ENCODE results near the gene LRRC8C. TPM values are rescaled to one million over a fixed set of nuclear protein-coding genes. Genes with fewer than 3 reads are reported as not detected.

LRRC8C gene
- total and polyA plus RNA-seq, 2 experiments from 2014 or later, result 0.89 to 3.9 TPM

DNA sequence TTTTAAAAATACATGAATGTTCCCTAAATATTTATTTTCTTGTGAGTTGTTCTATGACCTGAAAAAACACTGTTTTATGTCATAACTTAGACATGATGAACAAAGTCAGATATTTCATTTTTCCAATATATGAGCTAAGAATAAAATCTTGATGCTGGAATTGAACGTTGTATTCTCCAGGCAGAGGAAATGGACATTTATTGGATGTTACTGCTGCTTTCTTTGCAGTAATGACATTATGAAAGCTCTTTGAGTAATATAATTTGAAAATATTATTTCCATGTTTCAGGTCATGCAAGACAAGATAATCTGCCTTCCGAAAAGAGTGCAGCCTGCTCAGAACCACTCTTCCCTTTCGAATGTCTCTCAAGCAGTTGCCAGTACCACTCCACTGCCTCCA is 79.5 kb downstream of the LRRC8C start:
- Histone ChIP-seq H3K4me1 (ENCODE audit: insufficient read depth) (0 out of 2 replicates have a peak, but pooled peaks cover 11% of the 10 kb centered on the region), H3K9me2 (ENCODE audit: insufficient read depth) (0 out of 2 replicates have a peak, but pooled peaks cover 4% of the 10 kb centered on the region), H3K27me3 (ENCODE audit: insufficient read depth) (no peaks in the 10 kb centered on the region), H3K4me3 (no peak overlapping the region), H3K79me2 (replicated peaks; ENCODE audit: insufficient read depth) (no peaks in the 10 kb centered on the region), H2AFZ (no peak overlapping the region), H3K4me2 (no peak overlapping the region), H4K20me1 (replicated peaks; ENCODE audit: insufficient read depth) (no peaks in the 10 kb centered on the region), H3K36me3 (ENCODE audit: insufficient read depth) (no peaks in the 10 kb centered on the region), H3F3A (replicated peaks; ENCODE audit: low read depth) (no peaks in the 10 kb centered on the region), H3K27ac (ENCODE audit: low read depth) (no peak overlapping the region)
- ATAC-seq, result no peak
- no peak overlapping the region for H3K27ac Mint-ChIP-seq
- H3K4me1 Mint-ChIP-seq, result peaks cover 17% of the 10 kb centered on the region
- no peaks in the 10 kb centered on the region for H3K36me3 Mint-ChIP-seq (ENCODE audit: low read depth)
- TF ChIP-seq, protein P1, sequence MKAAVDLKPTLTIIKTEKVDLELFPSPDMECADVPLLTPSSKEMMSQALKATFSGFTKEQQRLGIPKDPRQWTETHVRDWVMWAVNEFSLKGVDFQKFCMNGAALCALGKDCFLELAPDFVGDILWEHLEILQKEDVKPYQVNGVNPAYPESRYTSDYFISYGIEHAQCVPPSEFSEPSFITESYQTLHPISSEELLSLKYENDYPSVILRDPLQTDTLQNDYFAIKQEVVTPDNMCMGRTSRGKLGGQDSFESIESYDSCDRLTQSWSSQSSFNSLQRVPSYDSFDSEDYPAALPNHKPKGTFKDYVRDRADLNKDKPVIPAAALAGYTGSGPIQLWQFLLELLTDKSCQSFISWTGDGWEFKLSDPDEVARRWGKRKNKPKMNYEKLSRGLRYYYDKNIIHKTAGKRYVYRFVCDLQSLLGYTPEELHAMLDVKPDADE (IDR thresholded peaks at IDR 0.05), result no peak
- TF ChIP-seq EZH2 (IDR thresholded peaks at IDR 0.05; ENCODE audit: low read depth, unreplicated experiment) (no peak), CREB1 (CRISPR knock-in tag; IDR thresholded peaks at IDR 0.05; ENCODE audit: low read depth) (no peak), STAT1 (IDR thresholded peaks at IDR 0.05; ENCODE audit: unreplicated experiment) (no peak), POLR2AphosphoS5 (IDR thresholded peaks at IDR 0.05; ENCODE audit: low read depth) (no peak), ZNF331 (CRISPR knock-in tag; IDR thresholded peaks at IDR 0.05; ENCODE audit: low read depth) (no peak), NANOG (IDR thresholded peaks at IDR 0.05; ENCODE audit: borderline replicate concordance) (no peak), JUNB (IDR thresholded peaks at IDR 0.05; ENCODE audit: unreplicated experiment) (no peak), ZNF114 (CRISPR knock-in tag; IDR thresholded peaks at IDR 0.05) (no peak), EZH2phosphoT487 (IDR thresholded peaks at IDR 0.05; ENCODE audit: unreplicated experiment) (no peak)
- TF ChIP-seq, protein P2, sequence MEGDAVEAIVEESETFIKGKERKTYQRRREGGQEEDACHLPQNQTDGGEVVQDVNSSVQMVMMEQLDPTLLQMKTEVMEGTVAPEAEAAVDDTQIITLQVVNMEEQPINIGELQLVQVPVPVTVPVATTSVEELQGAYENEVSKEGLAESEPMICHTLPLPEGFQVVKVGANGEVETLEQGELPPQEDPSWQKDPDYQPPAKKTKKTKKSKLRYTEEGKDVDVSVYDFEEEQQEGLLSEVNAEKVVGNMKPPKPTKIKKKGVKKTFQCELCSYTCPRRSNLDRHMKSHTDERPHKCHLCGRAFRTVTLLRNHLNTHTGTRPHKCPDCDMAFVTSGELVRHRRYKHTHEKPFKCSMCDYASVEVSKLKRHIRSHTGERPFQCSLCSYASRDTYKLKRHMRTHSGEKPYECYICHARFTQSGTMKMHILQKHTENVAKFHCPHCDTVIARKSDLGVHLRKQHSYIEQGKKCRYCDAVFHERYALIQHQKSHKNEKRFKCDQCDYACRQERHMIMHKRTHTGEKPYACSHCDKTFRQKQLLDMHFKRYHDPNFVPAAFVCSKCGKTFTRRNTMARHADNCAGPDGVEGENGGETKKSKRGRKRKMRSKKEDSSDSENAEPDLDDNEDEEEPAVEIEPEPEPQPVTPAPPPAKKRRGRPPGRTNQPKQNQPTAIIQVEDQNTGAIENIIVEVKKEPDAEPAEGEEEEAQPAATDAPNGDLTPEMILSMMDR (conservative IDR thresholded peaks at IDR 0.05; ENCODE audit: low read depth in 2 of 2), result no peak
- TF ChIP-seq, protein P3, sequence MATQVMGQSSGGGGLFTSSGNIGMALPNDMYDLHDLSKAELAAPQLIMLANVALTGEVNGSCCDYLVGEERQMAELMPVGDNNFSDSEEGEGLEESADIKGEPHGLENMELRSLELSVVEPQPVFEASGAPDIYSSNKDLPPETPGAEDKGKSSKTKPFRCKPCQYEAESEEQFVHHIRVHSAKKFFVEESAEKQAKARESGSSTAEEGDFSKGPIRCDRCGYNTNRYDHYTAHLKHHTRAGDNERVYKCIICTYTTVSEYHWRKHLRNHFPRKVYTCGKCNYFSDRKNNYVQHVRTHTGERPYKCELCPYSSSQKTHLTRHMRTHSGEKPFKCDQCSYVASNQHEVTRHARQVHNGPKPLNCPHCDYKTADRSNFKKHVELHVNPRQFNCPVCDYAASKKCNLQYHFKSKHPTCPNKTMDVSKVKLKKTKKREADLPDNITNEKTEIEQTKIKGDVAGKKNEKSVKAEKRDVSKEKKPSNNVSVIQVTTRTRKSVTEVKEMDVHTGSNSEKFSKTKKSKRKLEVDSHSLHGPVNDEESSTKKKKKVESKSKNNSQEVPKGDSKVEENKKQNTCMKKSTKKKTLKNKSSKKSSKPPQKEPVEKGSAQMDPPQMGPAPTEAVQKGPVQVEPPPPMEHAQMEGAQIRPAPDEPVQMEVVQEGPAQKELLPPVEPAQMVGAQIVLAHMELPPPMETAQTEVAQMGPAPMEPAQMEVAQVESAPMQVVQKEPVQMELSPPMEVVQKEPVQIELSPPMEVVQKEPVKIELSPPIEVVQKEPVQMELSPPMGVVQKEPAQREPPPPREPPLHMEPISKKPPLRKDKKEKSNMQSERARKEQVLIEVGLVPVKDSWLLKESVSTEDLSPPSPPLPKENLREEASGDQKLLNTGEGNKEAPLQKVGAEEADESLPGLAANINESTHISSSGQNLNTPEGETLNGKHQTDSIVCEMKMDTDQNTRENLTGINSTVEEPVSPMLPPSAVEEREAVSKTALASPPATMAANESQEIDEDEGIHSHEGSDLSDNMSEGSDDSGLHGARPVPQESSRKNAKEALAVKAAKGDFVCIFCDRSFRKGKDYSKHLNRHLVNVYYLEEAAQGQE (IDR thresholded peaks at IDR 0.05; ENCODE audit: unreplicated experiment), result no peak
- TF ChIP-seq, protein P4, sequence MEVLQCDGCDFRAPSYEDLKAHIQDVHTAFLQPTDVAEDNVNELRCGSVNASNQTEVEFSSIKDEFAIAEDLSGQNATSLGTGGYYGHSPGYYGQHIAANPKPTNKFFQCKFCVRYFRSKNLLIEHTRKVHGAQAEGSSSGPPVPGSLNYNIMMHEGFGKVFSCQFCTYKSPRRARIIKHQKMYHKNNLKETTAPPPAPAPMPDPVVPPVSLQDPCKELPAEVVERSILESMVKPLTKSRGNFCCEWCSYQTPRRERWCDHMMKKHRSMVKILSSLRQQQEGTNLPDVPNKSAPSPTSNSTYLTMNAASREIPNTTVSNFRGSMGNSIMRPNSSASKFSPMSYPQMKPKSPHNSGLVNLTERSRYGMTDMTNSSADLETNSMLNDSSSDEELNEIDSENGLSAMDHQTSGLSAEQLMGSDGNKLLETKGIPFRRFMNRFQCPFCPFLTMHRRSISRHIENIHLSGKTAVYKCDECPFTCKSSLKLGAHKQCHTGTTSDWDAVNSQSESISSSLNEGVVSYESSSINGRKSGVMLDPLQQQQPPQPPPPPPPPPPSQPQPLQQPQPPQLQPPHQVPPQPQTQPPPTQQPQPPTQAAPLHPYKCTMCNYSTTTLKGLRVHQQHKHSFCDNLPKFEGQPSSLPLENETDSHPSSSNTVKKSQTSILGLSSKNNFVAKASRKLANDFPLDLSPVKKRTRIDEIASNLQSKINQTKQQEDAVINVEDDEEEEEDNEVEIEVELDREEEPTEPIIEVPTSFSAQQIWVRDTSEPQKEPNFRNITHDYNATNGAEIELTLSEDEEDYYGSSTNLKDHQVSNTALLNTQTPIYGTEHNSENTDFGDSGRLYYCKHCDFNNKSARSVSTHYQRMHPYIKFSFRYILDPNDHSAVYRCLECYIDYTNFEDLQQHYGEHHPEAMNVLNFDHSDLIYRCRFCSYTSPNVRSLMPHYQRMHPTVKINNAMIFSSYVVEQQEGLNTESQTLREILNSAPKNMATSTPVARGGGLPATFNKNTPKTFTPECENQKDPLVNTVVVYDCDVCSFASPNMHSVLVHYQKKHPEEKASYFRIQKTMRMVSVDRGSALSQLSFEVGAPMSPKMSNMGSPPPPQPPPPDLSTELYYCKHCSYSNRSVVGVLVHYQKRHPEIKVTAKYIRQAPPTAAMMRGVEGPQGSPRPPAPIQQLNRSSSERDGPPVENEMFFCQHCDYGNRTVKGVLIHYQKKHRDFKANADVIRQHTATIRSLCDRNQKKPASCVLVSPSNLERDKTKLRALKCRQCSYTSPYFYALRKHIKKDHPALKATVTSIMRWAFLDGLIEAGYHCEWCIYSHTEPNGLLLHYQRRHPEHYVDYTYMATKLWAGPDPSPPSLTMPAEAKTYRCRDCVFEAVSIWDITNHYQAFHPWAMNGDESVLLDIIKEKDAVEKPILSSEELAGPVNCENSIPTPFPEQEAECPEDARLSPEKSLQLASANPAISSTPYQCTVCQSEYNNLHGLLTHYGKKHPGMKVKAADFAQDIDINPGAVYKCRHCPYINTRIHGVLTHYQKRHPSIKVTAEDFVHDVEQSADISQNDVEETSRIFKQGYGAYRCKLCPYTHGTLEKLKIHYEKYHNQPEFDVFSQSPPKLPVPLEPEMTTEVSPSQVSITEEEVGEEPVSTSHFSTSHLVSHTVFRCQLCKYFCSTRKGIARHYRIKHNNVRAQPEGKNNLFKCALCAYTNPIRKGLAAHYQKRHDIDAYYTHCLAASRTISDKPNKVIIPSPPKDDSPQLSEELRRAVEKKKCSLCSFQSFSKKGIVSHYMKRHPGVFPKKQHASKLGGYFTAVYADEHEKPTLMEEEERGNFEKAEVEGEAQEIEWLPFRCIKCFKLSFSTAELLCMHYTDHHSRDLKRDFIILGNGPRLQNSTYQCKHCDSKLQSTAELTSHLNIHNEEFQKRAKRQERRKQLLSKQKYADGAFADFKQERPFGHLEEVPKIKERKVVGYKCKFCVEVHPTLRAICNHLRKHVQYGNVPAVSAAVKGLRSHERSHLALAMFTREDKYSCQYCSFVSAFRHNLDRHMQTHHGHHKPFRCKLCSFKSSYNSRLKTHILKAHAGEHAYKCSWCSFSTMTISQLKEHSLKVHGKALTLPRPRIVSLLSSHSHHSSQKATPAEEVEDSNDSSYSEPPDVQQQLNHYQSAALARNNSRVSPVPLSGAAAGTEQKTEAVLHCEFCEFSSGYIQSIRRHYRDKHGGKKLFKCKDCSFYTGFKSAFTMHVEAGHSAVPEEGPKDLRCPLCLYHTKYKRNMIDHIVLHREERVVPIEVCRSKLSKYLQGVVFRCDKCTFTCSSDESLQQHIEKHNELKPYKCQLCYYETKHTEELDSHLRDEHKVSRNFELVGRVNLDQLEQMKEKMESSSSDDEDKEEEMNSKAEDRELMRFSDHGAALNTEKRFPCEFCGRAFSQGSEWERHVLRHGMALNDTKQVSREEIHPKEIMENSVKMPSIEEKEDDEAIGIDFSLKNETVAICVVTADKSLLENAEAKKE (CRISPR knock-in tag; IDR thresholded peaks at IDR 0.05), result no peak
- DNase-seq (ENCODE audit: low spot score), result no peak
- H3K27me3 Mint-ChIP-seq (ENCODE audit: insufficient read depth, low read depth, poor library complexity), result peaks cover 3% of the 10 kb centered on the region
- H3K4me3 Mint-ChIP-seq, result no peak overlapping the region
- no peaks in the 10 kb centered on the region for H3K9me3 Mint-ChIP-seq

All from GM23338 (cell line).